ENCODE measurements around the gene MRPL49. TPM values are rescaled to one million over a fixed set of nuclear protein-coding genes. Genes with fewer than 3 reads are reported as not detected.
"Not testable (repeated sequence)": the region's sequence is repeated elsewhere in the genome, so short reads cannot be mapped to it uniquely, and the experiment has no call there.

The MRPL49 gene
- polyA plus RNA-seq, 4 donors = 35.2 to 65.7 (median 50.6) TPM

GRCh38 chr11:65169164-65169641, 47.1 kb downstream of the MRPL49 start:
- H3K4me3 ChIP-seq (ENCODE audit: low read depth in 1 of 3, low read length in 3 of 3) = no peak overlapping the region
- WGBS, 3 donors = 64 to 82% (median 77%) methylated on average over 11 of the region's 11 CpGs
- H3K9me3 ChIP-seq (ENCODE audit: control insufficient read depth in 2 of 2, insufficient read depth in 1 of 2, low read depth in 1 of 2, low read length in 1 of 2) = no peaks in the 10 kb centered on the region
- FAIRE-seq (no peak), DNase-seq (no peak)
- no peaks in the 10 kb centered on the region for H3K36me3 ChIP-seq (ENCODE audit: control insufficient read depth in 3 of 3, insufficient read depth in 2 of 3, low read depth in 1 of 3, low read length in 3 of 3)
- H3K27me3 ChIP-seq (ENCODE audit: control insufficient read depth in 3 of 3, insufficient read depth in 3 of 3, low read length in 3 of 3) = no peaks in the 10 kb centered on the region
- H3K27ac ChIP-seq (ENCODE audit: low read depth in 1 of 3, low read length in 2 of 3) = peak overlapping the region in 1 of 3 donors; percentile 58
- peaks cover 0 to 6% (median 0%) of the 10 kb centered on the region in 3 donors for H3K4me1 ChIP-seq (ENCODE audit: control insufficient read depth in 3 of 3, insufficient read depth in 2 of 3, low read depth in 1 of 3, low read length in 2 of 3)

GRCh38 chr11:65170058-65170534, 48.0 kb downstream of the MRPL49 start, which contains the start of gene SPDYC:
TSS of gene SPDYC (plus strand) at chr11:65170233. CDS start at chr11:65171358, 1,125 bp downstream.
- H3K27ac ChIP-seq (ENCODE audit: low read depth in 1 of 3, low read length in 2 of 3) = peak within 1 kb of the TSS in 1 of 3 donors; percentile 58
- H3K4me1 ChIP-seq (ENCODE audit: control insufficient read depth in 3 of 3, insufficient read depth in 2 of 3, low read depth in 1 of 3, low read length in 2 of 3) = peaks cover 0 to 6% (median 0%) of the 10 kb centered on the region in 3 donors
- H3K4me3 ChIP-seq (ENCODE audit: low read depth in 1 of 3, low read length in 3 of 3) = no peak within 1 kb of the TSS
- H3K9me3 ChIP-seq (ENCODE audit: control insufficient read depth in 2 of 2, insufficient read depth in 1 of 2, low read depth in 1 of 2, low read length in 1 of 2) = no peaks in the 10 kb centered on the region
- WGBS, 3 donors = 94 to 96% (median 95%) methylated on average over 18 to 21 of the region's 21 CpGs
- no peak for DNase-seq
- FAIRE-seq = no peak
- H3K36me3 ChIP-seq (ENCODE audit: control insufficient read depth in 3 of 3, insufficient read depth in 2 of 3, low read depth in 1 of 3, low read length in 3 of 3) = no peaks in the 10 kb centered on the region
- H3K27me3 ChIP-seq (ENCODE audit: control insufficient read depth in 3 of 3, insufficient read depth in 3 of 3, low read length in 3 of 3) = no peaks in the 10 kb centered on the region

- no peak overlapping the region for H3K27ac ChIP-seq (ENCODE audit: low read depth in 1 of 3, low read length in 2 of 3)
These were observed 50.5 kb downstream of the MRPL49 start for GRCh38 chr11:65172600-65172999.

GRCh38 chr11:65174571-65175010, 52.5 kb downstream of the MRPL49 start:
- not testable (repeated sequence) for H3K27me3 ChIP-seq (ENCODE audit: control insufficient read depth in 3 of 3, insufficient read depth in 3 of 3, low read length in 3 of 3); DNase-seq; H3K27ac ChIP-seq (ENCODE audit: low read depth in 1 of 3, low read length in 2 of 3); FAIRE-seq; H3K36me3 ChIP-seq (ENCODE audit: control insufficient read depth in 3 of 3, insufficient read depth in 2 of 3, low read depth in 1 of 3, low read length in 3 of 3); H3K4me3 ChIP-seq (ENCODE audit: low read depth in 1 of 3, low read length in 3 of 3); H3K4me1 ChIP-seq (ENCODE audit: control insufficient read depth in 3 of 3, insufficient read depth in 2 of 3, low read depth in 1 of 3, low read length in 2 of 3); H3K9me3 ChIP-seq (ENCODE audit: control insufficient read depth in 2 of 2, insufficient read depth in 1 of 2, low read depth in 1 of 2, low read length in 1 of 2)
- 57 to 74% (median 58%) methylated on average over 2 of the region's 2 CpGs for WGBS, 3 donors

More at GRCh38 chr11:65172600-65172999, 50.5 kb downstream of the MRPL49 start:
- Histone ChIP-seq H3K36me3 (ENCODE audit: control insufficient read depth in 3 of 3, insufficient read depth in 2 of 3, low read depth in 1 of 3, low read length in 3 of 3) (no peaks in the 10 kb centered on the region), H3K9me3 (ENCODE audit: control insufficient read depth in 2 of 2, insufficient read depth in 1 of 2, low read depth in 1 of 2, low read length in 1 of 2) (no peaks in the 10 kb centered on the region), H3K4me3 (ENCODE audit: low read depth in 1 of 3, low read length in 3 of 3) (no peak overlapping the region), H3K4me1 (ENCODE audit: control insufficient read depth in 3 of 3, insufficient read depth in 2 of 3, low read depth in 1 of 3, low read length in 2 of 3) (no peaks in the 10 kb centered on the region), H3K27me3 (ENCODE audit: control insufficient read depth in 3 of 3, insufficient read depth in 3 of 3, low read length in 3 of 3) (no peaks in the 10 kb centered on the region)
- WGBS, 3 donors = 77 to 86% (median 85%) methylated on average over 10 of the region's 10 CpGs
- DNase-seq (no peak), FAIRE-seq (no peak)

Other genes with a start within 250 kb of the MRPL49 start
- gene EHD1, start 243.7 kb upstream of the MRPL49 start, polyA plus RNA-seq = 10 to 100 TPM; 31.3 to 94.0 (median 34.5) TPM
- gene ATG2A, start 205.1 kb upstream of the MRPL49 start, polyA plus RNA-seq = 10 to 100 TPM; 18.0 to 35.7 (median 24.7) TPM
- 10 to 100 TPM in 3 of 4 donors, 1 to 10 TPM in 1; 8.2 to 15.9 (median 13.6) TPM for gene PPP2R5B, start 197.6 kb upstream of the MRPL49 start, polyA plus RNA-seq
- under 1 TPM in 2 of 4 donors, not detected in 2; 0.13 to 0.19 TPM for gene GPHA2, start 186.4 kb upstream of the MRPL49 start, polyA plus RNA-seq
- gene MAJIN, start 150.2 kb upstream of the MRPL49 start, polyA plus RNA-seq = under 1 TPM in 1 of 4 donors, not detected in 3; 0.25 TPM
- gene BATF2, start 125.3 kb upstream of the MRPL49 start, polyA plus RNA-seq = 10 to 100 TPM in 2 of 4 donors, 1 to 10 TPM in 2; 8.1 to 22.7 (median 10.9) TPM
- gene ARL2, start 108.2 kb upstream of the MRPL49 start, polyA plus RNA-seq = 100 to 1,000 TPM in 1 of 4 donors, 10 to 100 TPM in 3; 72.0 to 121 (median 85.9) TPM
- gene SNX15, start 94.9 kb upstream of the MRPL49 start, polyA plus RNA-seq = 10 to 100 TPM; 23.2 to 46.6 (median 31.0) TPM
- 10 to 100 TPM in 2 of 4 donors, 1 to 10 TPM in 2; 6.9 to 18.1 (median 9.0) TPM for gene SAC3D1, start 81.1 kb upstream of the MRPL49 start, polyA plus RNA-seq
- 100 to 1,000 TPM in 2 of 4 donors, 10 to 100 TPM in 2; 26.5 to 436 (median 104) TPM for gene NAALADL1, start 63.8 kb upstream of the MRPL49 start, polyA plus RNA-seq
- 10 to 100 TPM in 2 of 4 donors, 1 to 10 TPM in 1, under 1 TPM in 1; 0.54 to 19.3 (median 8.8) TPM for gene CDCA5, start 38.3 kb upstream of the MRPL49 start, polyA plus RNA-seq
- gene ZFPL1, start 38.1 kb upstream of the MRPL49 start, polyA plus RNA-seq = 10 to 100 TPM; 40.5 to 65.8 (median 53.7) TPM
- 100 to 1,000 TPM; 111 to 159 (median 136) TPM for gene VPS51, start 26.1 kb upstream of the MRPL49 start, polyA plus RNA-seq
- gene TM7SF2, start 10.4 kb upstream of the MRPL49 start, polyA plus RNA-seq = 10 to 100 TPM; 21.1 to 64.6 (median 40.3) TPM
- 10 to 100 TPM in 3 of 4 donors, 1 to 10 TPM in 1; 7.7 to 13.6 (median 13.0) TPM for gene ZNHIT2, start 4.6 kb upstream of the MRPL49 start, polyA plus RNA-seq
- gene FAU, start 187 bp upstream of the MRPL49 start, polyA plus RNA-seq = 1,000 to 10,000 TPM in 2 of 4 donors, 100 to 1,000 TPM in 2; 960 to 1,177 (median 1,066) TPM
- gene SYVN1, start 12.2 kb downstream of the MRPL49 start, polyA plus RNA-seq = 10 to 100 TPM; 10.5 to 34.4 (median 19.5) TPM
- under 1 TPM in 1 of 4 donors, not detected in 3; 0.13 TPM for gene SPDYC, start 47.9 kb downstream of the MRPL49 start, polyA plus RNA-seq
- gene CAPN1, start 59.6 kb downstream of the MRPL49 start, polyA plus RNA-seq = 100 to 1,000 TPM; 107 to 218 (median 205) TPM
- 10 to 100 TPM in 2 of 4 donors, 1 to 10 TPM in 2; 1.3 to 14.8 (median 9.1) TPM for gene POLA2, start 139.6 kb downstream of the MRPL49 start, polyA plus RNA-seq
- 10 to 100 TPM; 10.4 to 39.4 (median 25.7) TPM for gene CDC42EP2, start 192.5 kb downstream of the MRPL49 start, polyA plus RNA-seq
- gene DPF2, start 211.5 kb downstream of the MRPL49 start, polyA plus RNA-seq = 10 to 100 TPM; 12.5 to 45.0 (median 20.1) TPM
- 1 to 10 TPM; 2.1 to 9.4 (median 3.8) TPM for gene TIGD3, start 232.4 kb downstream of the MRPL49 start, polyA plus RNA-seq